Stimulated activated CD4-positive, alpha-beta T cell treated with anti-CD3 and anti-CD28 coated beads, Interleukin-2, amount 100 ng/mL, for 24 hours (primary cell): ENCODE measurements around the gene OTX1.

ENCODE experiments used
- DNase-seq, 2 donors: peaks; one replicate each; pipeline ENCODE4 v3.0.0-alpha.2; 2020

OTX1 gene

DNA sequence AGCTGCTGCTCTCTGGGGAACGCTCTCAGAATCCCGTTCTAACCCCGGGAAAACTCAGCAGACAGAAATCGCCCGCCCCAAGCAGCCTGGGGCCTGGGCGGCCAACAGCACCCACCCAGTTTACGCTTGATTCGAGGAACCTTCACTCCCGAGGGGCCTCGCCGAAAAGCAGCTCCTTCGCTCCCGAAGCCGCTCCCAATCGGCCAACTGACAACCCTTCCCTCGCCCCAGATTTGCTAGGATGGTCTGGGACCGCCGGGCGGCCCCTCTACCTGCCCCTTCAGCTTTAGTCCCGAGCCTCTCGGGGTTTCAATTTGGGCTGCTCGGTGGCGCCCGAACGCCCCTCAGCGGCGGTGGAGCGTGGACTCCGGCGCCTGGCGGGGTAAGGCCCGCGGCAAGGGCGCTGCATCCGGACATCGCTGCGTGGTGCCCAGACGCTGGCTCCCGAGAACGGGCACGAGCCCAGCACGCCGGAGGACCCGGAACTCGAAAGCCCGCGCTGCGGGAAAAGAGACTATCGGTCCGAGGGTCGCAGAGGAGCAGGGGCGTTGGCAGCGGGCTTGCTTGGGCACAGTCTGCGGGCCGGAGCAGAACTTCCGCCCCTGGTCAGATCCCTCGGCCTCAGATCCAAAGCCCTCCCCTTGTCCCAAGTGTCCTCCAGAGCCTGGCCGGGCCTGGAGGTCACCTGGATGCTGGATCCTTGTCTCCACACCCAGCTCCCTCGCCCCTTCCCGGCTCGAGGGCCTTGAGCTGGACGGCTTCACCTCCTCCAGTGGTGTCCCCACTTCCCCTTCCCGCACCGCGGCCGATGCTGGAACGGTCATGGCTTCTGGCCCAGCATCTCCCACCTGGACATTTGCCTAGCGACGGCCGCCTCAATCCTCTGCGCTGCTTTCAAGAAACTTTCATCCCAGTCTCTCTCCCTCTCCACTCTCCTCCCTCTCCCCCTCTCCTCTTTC lies 3.0 kb upstream of the OTX1 start:
- DNase-seq = peak in 1 of 2 donors; percentile 36

DNA sequence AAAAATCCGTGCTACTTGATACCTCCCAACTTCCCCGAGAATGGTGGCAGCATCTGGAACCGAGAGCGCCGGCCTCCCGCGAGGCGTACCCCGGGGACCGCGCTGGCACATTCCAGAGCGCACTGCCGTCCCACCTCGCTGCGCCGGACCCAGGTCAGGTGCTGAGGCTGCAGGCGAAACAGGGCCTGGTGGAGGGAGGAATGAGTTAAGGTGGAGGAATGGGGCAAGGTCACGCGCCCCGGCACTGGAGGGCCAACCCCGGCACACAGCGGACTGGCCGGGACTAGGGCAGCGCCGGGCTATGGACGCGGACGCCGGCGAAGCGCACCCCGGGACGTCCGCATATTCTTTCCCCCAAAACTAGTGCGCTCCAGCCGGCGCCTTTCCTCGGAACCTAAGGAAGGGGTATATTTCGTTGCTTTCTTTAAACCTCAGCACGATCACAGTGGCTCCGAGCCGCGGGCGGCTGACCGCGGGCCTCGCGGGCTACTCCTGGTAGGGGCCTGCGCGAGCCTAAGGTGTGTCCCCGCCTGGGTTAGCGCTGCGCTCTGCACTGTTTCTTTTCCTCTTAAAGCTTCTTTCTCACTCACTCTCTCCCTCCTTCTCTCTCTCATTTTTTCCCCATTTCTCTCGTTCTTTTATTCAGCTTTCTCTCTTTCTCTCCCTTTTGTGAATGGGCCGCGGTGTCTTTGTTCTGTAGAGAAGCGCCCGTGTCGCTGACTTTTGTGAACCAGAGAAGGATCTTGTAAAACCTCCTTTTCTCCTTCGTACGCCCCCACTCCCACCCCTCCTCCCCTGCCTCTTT lies 2.1 kb upstream of the OTX1 start:
- peak in 1 of 2 donors; percentile 15 for DNase-seq

DNA sequence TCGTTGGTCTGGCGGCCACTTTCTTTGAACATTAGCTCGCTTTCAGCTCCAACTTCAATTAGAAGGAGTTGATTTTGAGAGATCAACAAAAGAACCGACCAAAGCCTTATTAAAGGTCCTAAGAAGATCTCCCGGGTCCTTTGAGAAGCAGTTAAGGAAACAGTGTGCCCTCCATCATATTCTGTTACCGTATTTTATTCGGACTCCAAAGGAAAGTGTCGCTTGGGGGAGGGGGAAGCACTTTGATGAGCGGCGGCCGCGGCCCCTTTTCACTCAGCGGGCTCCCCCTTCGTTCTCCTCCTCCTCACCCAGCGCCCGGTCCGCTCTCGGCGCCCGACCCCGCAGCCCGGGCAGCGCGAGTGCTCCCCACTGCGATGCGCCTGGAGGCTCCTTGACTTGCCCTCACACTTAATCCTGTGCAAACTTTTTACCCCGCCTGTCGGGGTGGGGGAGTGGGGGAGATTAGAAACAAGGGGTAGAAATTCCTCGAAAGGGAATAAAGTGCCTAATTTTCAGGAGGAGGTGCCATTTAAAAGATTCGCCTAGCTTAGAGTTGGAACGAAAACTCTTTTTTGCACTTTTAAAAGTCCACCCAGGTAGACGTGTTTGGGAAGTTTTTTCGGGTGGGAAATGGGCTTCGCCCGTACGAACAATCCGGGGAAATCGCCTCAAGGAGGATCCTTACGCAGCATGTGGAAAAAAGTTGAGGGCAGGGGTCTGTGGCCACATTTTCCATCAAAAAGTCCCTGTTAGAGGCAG lies 1.2 kb upstream of the OTX1 start:
- peak in 1 of 2 donors; percentile 13 for DNase-seq

DNA sequence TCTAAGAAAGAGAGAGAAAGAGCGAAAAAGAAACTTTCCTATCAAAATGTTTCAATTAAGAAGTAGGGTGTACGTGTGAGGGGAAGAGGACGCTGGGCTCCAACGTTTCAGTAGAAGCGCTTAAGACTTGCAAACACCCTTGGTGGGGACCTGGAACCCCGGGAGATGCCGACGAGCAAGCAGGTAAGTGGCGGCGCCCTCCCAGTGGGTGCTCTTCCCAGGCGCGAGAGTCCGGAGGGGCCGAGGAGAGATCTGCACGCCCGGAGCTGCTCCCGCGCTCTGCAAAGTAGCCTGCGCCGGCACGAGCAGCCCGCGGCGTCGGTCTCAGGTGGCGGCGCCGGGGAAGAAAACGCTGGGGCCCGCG lies 678 bp upstream of the OTX1 start:
- peak in 1 of 2 donors; percentile 37 for DNase-seq

DNA sequence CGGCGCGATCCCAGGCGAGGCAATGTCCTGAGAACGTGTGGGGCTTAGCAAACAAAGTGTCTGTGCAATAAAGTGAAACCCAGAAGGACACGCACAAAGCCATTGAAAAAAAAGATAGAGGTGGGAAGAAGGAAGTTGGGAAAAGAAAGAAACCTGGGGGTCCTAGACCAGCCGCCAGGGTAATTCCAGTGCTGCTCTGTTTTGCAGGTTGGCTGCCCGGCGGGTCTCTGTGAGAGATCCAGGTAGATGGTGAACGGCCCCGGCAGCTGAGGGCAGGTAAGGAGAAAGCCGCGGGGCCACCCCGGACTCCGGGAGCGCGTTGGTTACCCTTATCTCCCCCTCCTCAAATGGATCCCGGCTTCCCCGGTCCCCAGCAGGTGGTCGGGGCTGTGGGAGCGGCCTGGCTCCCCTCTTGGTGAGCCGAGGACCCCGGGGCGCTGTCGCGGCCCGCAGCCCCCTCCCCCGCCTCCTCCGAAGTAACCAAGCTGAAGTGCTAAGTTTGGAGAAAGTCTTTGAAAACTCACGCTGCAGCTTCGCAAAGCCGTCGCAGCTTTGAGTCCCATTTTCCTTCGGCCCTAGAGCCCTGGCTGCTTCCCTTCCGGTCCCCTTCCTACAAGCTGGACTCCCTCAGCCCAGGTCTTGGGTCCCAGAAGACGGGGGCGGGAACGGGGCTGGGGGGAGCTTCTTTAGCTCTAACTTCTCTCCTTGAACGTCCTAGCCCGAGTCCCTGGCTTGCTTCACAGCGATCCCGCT lies 588 bp downstream of the OTX1 start:
- DNase-seq = peak in 1 of 2 donors; percentile 10

DNA sequence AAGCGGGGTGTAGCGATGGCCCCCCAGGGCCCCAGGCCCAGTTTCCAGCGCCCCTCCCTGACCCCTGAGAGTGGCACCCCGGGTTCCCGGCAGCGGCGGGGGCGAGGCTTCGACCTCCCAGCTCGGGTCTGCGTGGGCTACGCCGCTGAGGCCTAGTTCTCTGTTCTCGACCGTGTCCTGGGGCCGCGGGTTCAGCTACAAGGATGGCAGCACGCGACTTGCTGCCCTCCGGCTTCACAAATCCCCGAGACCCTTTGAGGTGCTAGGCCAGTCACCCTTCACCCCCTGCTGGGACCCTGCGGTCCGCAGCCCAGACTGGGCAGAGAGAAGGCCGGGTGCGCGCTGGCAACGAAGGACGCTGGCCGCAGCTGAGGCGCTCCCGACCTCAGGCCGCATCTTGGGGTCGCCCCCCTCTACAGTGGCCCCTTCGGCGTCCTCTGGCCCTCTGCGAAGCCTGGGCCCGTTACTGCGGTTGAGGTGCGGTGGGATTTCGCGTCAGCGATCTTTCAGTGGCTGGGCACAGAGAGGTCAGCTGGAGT lies 1.2 kb downstream of the OTX1 start:
- no peak for DNase-seq

DNA sequence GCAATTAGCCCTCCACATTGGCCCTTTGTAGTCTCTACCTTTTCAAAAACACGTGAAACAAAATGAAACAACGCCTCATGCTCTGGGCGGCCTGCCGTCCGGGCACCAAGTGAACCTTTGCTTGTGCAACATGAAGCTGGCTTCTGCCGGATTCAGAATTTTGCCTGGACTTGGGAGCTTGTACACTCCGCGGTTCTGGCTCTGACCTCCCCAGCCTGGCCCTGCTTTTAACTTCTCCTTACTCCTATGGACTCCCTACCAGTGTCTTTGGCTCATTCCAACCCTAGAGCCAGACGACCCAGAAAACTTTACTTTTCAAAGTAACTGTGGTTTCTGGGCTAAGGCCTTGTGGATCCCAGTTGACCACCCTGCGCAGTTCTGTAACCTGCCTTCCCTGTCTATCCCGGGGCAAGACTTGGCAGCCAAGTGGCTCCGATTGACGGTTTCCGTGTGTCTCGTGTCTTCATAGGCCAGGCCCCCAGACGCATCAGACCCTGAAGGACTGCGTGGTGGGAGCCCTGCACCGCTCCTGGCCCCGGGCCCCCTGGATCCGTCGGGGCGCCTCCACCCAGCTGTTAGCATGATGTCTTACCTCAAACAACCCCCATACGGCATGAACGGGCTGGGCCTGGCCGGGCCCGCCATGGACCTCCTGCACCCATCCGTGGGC lies 1.9 kb downstream of the OTX1 start:
- peak in 1 of 2 donors; percentile 6 for DNase-seq

DNA sequence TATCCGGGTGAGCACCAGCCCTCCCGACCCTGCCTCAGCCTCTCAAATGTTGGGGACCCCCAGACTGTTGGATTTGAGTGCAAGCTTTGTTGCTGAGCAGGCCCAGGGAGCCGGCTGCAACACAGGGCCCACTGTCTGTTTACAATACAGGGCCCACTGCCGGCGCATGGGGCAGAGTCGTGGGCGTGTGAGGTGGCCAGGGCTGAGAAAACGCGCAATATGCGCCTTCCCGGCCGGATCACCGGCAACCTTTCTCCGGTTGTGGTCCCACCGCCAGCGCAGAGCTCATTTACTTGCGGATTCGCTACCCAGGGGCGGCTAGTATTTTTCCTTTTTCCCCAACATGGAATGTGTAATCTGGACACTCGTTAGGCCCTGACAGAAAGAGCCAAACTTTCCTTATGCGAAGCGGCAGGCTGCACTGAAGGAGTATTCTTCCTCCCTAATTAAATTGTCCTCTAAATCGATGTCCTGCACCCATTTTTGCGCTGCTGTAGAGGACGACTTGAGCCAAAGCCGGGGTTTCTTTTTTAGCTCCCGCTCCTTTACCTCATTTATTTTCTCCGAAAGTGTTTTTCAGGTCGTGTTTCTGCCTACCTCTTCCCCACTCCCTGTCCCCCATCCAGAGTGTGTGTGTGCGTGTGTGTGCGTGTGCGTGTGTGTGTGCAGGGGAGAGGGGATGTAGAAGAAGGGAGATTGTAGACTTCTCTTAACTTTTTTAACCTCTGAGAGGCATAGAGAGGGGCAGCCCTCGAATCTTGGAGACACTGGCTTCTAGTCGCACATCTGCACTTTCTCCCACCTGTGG lies 2.7 kb downstream of the OTX1 start:
- peak in 1 of 2 donors; percentile 12 for DNase-seq

DNA sequence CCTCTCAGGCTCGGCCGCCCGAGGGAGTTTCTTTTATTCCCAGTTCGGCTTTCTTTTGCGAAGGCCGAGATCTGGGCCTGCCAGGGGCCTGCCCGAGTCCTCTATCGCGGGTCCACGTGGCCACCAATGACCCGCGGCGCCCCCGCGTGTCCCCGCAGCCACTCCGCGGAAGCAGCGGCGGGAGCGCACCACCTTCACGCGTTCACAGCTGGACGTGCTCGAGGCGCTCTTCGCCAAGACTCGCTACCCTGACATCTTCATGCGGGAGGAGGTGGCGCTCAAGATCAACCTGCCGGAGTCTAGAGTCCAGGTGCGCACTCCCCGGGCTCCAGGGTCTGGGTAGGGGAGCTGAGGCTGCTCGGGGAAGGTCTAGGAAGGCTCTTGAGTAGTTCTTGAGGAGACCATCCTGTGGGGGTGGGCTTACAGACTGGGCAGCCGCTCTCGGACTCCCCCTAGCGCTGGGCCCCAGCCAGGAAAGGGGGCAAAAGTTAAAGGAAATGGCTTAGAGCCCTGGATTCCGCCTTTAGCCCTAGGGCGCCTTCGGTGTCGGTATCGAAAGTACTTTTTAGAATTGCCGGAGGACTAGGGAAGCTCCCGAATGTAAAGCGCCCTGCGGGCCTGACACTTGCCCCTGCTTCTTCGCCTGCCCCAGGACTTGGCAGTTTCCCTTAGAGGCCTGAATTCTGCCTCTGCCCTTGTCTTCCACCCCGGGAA lies 3.4 kb downstream of the OTX1 start:
- DNase-seq = peak; percentile 26 to 53

DNA sequence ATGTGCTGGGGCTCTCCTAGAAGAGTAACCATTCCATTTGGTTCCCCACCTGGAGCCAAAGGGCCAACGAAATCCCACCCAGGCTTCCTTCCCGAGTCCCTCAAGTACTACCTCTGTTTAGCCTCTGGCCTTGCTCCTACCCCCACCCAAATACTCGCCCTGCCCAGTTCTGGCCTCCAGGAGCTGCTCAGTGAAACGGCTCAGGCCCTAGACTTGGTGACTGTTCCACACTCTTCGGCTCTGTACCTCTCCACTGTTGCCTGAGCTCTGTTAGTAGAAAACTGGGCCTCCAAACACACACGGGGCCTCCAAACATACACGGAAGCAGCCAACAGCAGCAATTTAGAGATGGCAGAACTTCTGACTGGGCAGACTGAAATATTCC lies 4.2 kb downstream of the OTX1 start:
- DNase-seq = no peak

DNA sequence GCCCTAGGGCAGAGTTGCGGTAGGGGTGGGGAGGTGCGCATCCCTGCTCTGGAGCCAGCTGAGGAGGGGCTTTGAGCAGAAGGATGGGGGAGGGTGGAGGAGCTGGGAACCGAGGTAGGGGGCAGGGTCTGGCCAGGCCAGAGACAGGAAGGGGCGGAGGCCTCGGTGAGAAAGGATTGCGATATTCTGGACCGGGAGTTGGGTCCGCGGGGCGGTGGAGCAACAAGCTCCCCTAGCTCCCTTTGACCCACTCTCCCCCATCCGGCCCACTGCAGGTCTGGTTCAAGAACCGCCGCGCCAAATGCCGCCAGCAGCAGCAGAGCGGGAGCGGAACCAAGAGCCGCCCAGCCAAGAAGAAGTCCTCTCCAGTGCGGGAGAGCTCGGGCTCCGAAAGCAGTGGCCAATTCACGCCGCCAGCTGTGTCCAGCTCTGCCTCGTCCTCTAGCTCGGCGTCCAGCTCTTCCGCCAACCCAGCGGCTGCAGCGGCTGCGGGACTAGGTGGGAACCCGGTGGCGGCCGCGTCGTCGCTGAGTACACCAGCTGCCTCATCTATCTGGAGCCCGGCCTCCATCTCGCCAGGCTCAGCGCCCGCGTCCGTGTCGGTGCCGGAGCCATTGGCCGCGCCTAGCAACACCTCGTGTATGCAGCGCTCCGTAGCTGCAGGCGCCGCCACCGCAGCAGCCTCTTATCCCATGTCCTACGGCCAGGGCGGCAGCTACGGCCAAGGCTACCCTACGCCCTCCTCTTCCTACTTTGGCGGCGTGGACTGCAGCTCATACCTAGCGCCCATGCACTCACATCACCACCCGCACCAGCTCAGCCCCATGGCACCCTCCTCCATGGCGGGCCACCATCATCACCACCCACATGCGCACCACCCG lies 4.8 kb downstream of the OTX1 start:
- peak in 1 of 2 donors; percentile 26 for DNase-seq

DNA sequence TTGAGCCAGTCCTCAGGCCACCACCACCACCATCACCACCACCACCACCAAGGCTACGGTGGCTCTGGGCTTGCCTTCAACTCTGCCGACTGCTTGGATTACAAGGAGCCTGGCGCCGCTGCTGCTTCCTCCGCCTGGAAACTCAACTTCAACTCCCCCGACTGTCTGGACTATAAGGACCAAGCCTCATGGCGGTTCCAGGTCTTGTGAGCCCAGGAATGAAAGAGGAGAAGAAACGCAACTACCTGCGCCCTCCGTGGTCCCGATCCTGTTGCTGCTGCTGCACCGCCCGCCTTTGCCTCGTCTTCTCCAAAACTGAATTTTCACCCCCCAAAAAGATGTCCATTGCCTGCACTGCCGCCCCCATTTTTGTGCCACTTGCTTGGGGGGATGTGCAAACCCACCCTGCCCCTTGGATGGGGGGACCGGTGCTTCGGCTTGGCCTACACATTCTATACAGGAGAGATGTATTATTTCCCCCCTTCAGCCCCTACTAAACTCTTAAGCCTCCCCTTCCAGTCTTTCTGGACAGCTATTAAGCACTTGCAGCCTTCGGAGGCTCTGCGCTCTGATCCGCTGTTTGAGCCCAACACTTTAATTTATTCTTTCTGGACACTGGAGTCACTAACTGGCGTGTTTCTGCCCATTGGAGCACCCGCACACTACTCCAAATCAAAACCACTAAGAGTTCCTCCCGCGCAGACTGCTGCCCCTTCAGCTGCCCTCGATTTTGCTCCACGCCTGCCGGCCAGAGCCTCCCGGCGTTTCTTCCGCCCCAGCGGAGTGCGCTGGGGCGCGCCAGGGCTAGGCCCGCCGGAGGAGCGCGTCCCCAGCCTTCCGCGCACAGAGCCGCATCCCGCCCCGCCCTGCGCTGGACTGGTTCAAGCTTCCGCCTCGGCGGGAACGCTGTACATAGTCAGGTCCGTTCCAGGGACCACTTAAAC lies 5.7 kb downstream of the OTX1 start:
- DNase-seq = peak in 1 of 2 donors; percentile 55

DNA sequence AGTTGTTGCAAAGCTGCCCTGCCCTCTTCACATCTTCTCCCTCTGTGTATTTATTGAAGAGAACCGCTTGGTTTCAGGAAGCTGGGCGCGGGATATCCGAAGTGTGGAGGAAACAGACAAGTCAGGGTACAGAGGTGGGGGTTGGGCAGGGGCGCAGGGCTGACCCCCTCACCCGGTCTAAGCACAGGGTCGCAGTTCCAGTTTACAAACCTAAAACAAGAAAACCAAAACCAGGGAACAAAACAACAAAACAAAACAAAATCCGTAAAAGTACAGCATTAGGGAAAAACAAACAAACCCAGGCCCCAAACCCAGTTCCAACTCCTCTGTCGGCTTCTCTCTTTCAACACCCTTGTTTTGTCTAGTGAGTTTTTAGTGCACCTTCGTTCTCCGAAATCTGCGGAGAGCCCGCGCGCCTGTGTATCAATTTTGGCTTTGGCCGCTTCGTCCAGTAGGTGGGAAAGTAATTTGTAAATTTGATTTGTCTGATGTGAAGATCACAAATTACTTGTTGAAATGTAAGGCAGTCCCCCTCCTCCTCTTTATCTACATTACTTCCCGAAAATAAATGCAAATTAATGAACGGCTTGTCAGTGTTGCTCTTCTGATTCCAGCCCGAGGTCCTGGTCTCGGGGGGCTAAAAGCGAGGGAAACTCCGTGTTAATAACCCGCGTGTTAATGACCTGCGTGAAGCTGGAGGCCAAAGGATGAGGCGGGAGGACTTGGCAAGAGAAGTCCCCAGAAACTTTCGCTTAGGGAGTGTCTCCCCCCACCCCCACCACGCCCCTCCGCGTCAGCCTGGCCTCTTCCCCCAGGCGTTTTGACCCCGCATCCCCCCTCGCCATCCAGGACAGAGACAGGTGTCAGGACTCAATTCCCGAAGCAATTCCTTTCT lies 6.9 kb downstream of the OTX1 start:
- DNase-seq = no peak

DNA sequence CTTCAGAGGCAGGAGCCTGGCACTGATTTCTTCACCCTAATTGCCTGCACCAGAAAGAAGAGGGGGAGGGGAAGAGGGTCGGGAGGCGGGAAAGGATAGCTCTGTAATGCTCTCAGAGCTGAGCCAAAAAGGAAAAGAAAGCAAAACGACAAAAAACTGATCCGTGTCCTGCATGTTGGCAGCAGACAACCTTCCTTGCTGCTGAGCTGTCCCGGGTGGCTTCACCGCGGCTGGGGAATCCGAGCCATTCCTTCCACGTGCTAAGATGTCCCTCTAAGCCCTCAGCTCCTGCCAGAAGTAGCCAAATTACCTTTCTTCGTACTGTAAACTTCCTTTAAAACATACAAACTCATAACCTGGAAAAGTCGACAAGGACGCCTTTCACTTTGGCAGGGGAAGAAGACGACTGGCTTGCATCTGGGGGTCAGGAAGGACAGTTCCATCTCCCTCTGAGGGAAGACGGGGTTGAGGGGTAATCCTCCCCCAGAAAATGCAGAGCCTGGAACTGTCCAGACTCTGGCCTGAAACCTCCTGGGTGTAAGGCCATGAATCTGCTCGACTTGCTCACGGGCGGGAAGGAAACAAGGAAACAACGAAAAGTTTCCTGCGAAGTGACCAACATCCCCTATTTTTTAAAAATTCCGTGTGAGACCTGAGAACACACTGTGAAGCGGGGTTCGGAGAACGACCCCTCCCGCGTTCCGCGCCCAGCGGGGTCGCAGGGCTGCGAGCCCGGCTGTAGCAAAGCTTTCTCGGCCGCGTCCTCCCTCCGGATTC lies 7.7 kb downstream of the OTX1 start:
- peak in 1 of 2 donors; percentile 14 for DNase-seq

DNA sequence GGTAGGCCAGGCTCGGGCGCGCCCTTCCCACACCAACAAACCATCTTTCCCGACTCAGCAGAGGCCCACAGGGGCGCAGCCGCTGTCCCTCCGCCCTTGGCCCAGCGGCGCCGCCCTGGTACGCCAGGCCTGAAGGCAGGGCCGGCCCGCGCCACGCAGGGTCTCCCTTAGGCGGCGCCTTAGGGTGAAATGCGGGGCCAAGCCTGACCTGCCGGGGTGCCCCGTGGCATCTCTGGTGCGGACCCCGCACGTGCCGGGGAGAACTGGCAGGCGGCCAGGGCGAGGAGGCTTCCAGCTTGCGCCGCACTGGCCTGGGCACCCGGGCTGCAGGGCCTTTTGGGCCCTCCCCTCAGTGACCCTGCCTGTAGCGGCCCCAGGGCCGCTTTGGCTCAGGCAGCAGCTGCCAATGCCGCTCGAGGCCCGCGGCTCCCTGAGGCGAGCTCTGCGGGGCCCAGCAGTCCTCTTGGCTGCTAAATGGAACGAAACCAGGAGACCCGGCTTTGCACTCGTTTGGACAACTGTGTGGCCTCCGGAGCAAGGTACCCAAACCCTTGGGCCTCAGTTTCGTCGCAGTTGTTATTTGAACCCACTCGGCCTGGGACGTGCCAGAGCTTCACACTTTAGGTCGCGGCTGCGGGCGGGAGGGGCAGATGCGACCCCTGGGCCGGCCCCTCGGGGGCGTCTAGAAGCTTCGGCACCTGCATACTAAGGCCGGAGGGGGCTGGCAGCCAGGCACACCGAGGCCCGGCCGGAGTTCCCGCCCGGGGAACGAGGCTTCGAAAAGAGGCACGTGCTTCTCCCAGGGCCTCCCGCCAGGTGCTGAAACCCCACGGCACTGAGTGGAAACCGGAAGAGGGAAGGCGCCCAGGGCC lies 8.5 kb downstream of the OTX1 start:
- peak in 1 of 2 donors; percentile 14 for DNase-seq
